Activated naive CD4-positive, alpha-beta T cell treated with anti-CD3 and anti-CD28 coated beads, Interleukin-2, amount 10 ng/mL, durations not matched to agents 7 days and 5 days (primary cell): ENCODE measurements around the gene BAG5.

Experiments used
- CTCF ChIA-PET: fragments of 350-600 bp; sonication (Branson Sonifier 250); formaldehyde crosslinking; loops from one replicate; lab custom pipeline; 2021; ENCODE audit warnings: antibody characterized with exemption; lab: Charles Lee
- DNase-seq: peaks from one replicate; pipeline ENCODE4 v3.0.0-alpha.2; 2020
- H3K27ac Mint-ChIP-seq: one replicate; pipeline ENCODE4 v1.8.0; 2021; ENCODE audit warnings: mild to moderate bottlenecking, moderate library complexity, mixed read lengths
- H3K27me3 Mint-ChIP-seq: one replicate; pipeline ENCODE4 v1.8.0; 2021; ENCODE audit warnings: mild to moderate bottlenecking, mixed read lengths
- H3K36me3 Mint-ChIP-seq: one replicate; pipeline ENCODE4 v1.8.0; 2021; ENCODE audit warnings: mixed read lengths
- H3K4me1 Mint-ChIP-seq: one replicate; pipeline ENCODE4 v1.8.0; 2021; ENCODE audit warnings: mixed read lengths
- H3K4me3 Mint-ChIP-seq: one replicate; pipeline ENCODE4 v1.8.0; 2021; ENCODE audit warnings: mild to moderate bottlenecking, moderate library complexity, mixed read lengths
- H3K9me3 Mint-ChIP-seq: one replicate; pipeline ENCODE4 v1.8.0; 2021; ENCODE audit warnings: mixed read lengths

The BAG5 gene

GRCh38 chr14:103538291-103539055, 24.0 kb downstream of the BAG5 start:
- Mint-ChIP-seq H3K4me1 (no peaks in the 10 kb centered on the region), H3K36me3 (no peaks in the 10 kb centered on the region), H3K27ac (no peak overlapping the region), H3K27me3 (peaks cover 27% of the 10 kb centered on the region), H3K9me3 (no peaks in the 10 kb centered on the region), H3K4me3 (no peak overlapping the region)
- CTCF ChIA-PET = interaction anchor here (0.9 kb wide), 1 partner anchor 18 kb away, joined by 4 read pairs; no protein-coding TSS in a partner anchor
- no peak for DNase-seq

DNA sequence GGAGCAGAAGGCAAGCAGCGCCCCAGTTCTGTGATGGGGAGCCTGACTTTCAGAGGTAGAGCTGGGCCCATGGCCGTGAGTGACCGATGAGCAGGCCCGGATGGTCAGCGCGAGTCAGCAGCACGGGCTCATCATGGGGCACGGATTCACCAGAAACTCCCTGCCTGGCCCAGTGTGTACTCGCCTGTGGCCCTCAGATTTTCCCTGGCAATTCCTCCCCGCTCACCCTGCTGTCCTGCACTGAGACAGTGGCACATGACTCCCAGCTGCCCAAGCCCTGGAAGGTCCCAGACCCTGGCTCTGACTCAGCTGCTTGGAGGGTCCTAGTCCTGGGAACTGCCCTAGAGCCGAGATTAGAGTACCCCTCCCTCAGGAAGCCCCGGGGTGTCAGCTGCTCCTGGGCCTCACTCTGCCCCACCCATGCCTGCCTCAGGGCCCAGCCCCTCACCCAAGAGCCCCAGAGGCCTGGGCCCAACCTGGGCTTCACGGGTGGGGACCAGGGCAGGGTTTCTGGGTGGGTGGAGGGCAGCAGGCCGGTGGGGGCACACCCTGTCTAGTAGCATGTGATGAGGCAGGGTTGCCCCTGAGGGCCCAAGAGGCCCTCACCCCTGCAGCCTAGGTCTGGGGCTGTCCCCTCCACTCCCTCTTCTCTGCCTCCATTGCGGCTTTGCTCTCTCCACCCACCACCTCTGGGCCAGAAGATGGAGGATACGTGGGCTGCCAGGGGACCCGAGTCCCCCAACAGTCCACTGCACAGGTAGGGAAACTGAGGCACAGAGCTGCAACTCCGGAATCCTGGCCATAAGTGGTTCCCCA, 25.1 kb downstream of the BAG5 start:
- H3K4me3 Mint-ChIP-seq = no peak overlapping the region
- no peaks in the 10 kb centered on the region for H3K4me1 Mint-ChIP-seq
- H3K36me3 Mint-ChIP-seq = no peaks in the 10 kb centered on the region
- DNase-seq = no peak
- peaks cover 27% of the 10 kb centered on the region for H3K27me3 Mint-ChIP-seq
- CTCF ChIA-PET = interaction anchor here (1.0 kb wide), 1 partner anchor 9 kb away, joined by 3 read pairs; no protein-coding TSS in a partner anchor
- no peak overlapping the region for H3K27ac Mint-ChIP-seq
- no peaks in the 10 kb centered on the region for H3K9me3 Mint-ChIP-seq

- DNase-seq = no peak
- Mint-ChIP-seq H3K36me3 (no peaks in the 10 kb centered on the region), H3K4me1 (no peaks in the 10 kb centered on the region), H3K27me3 (peaks cover 20% of the 10 kb centered on the region), H3K4me3 (no peak overlapping the region), H3K27ac (no peak overlapping the region), H3K9me3 (no peaks in the 10 kb centered on the region)
- CTCF ChIA-PET = interaction anchor here (1.0 kb wide), 1 partner anchor 10 kb away, joined by 3 read pairs; no protein-coding TSS in a partner anchor
Observed at GRCh38 chr14:103536693-103537092, 25.8 kb downstream of the BAG5 start.

GRCh38 chr14:103535891-103536565, 26.4 kb downstream of the BAG5 start:
- Mint-ChIP-seq H3K4me1 (peaks cover 5% of the 10 kb centered on the region), H3K27me3 (peaks cover 16% of the 10 kb centered on the region), H3K27ac (no peak overlapping the region), H3K9me3 (no peaks in the 10 kb centered on the region), H3K4me3 (no peak overlapping the region), H3K36me3 (no peaks in the 10 kb centered on the region)
- DNase-seq = no peak
- CTCF ChIA-PET = interaction anchor here (1.0 kb wide), 1 partner anchor 10 kb away, joined by 3 read pairs; no protein-coding TSS in a partner anchor

- peaks cover 10% of the 10 kb centered on the region for H3K27me3 Mint-ChIP-seq
- H3K9me3 Mint-ChIP-seq = no peaks in the 10 kb centered on the region
- no peak overlapping the region for H3K27ac Mint-ChIP-seq
- H3K4me1 Mint-ChIP-seq = peaks cover 11% of the 10 kb centered on the region
- CTCF ChIA-PET = interaction anchor here (2.1 kb wide), 1 partner anchor 17 kb away, joined by 8 read pairs; no protein-coding TSS in a partner anchor
- H3K4me3 Mint-ChIP-seq = no peak overlapping the region
- H3K36me3 Mint-ChIP-seq = no peaks in the 10 kb centered on the region
- DNase-seq = no peak
Observed at GRCh38 chr14:103535081-103535890, 27.2 kb downstream of the BAG5 start.

GRCh38 chr14:103534576-103535061, 27.8 kb downstream of the BAG5 start:
- no peak overlapping the region for H3K4me3 Mint-ChIP-seq
- H3K9me3 Mint-ChIP-seq = no peaks in the 10 kb centered on the region
- H3K36me3 Mint-ChIP-seq = peaks cover 2% of the 10 kb centered on the region
- H3K4me1 Mint-ChIP-seq = peaks cover 18% of the 10 kb centered on the region
- peaks cover 10% of the 10 kb centered on the region for H3K27me3 Mint-ChIP-seq
- no peak for DNase-seq
- CTCF ChIA-PET = interaction anchor here (0.6 to 2.1 kb wide), 2 partner anchors 16 to 162 kb away, joined by 3 to 8 read pairs; no protein-coding TSS in a partner anchor
- no peak overlapping the region for H3K27ac Mint-ChIP-seq

GRCh38 chr14:103533999-103534575, 28.4 kb downstream of the BAG5 start:
- peaks cover 20% of the 10 kb centered on the region for H3K4me1 Mint-ChIP-seq
- no peak overlapping the region for H3K4me3 Mint-ChIP-seq
- no peaks in the 10 kb centered on the region for H3K9me3 Mint-ChIP-seq
- H3K27ac Mint-ChIP-seq = no peak overlapping the region
- H3K27me3 Mint-ChIP-seq = peaks cover 8% of the 10 kb centered on the region
- CTCF ChIA-PET = interaction anchor here (0.6 to 2.1 kb wide), 2 partner anchors 15 to 161 kb away, joined by 3 to 8 read pairs; no protein-coding TSS in a partner anchor
- no peak for DNase-seq
- H3K36me3 Mint-ChIP-seq = peaks cover 4% of the 10 kb centered on the region

DNA sequence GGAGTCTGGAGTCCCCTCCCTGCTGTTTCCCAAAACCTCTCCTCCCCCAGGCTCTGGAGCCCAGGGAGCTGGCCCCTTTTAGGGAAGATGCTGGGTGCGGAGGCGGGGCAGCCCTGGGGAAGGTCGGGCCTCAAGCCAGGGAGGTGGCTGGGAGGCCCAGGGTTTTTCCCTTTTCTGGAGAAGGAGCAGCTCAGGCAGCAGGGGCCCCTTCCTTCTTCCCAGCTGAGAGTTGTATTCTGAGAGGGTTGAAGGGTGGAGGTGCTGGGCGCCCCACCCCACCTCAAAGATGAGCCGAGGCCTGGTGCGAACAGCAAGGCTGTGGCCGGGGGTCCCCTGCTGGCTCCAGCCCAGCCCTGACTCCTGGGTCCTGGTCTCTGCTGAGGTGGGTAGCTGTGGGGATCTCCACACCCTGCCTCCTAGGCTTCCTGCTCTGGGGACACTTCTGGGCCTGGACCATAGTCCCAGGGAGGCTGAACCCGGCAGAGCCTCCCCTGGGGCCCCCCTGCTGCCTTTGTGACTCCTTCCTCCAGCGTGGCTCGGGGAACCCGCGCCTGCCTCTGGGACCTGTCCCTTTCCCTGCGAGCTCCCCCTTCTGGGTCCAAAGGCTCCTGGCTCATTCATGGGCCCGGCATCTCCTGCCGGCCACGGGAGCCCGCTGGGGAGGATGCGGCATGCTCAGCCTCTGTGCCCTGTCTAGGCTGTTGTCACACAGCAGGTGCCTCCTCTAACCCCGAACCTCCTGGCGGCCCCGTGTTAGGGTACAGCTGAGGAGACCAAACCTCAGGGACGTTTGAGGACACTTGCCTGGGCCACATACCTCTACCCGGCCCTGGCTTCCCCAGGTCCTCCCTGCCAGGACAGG, 29.1 kb downstream of the BAG5 start:
- Mint-ChIP-seq H3K36me3 (peaks cover 4% of the 10 kb centered on the region), H3K27me3 (peaks cover 4% of the 10 kb centered on the region), H3K27ac (no peak overlapping the region), H3K9me3 (no peaks in the 10 kb centered on the region), H3K4me1 (peaks cover 21% of the 10 kb centered on the region), H3K4me3 (no peak overlapping the region)
- DNase-seq = no peak
- CTCF ChIA-PET = interaction anchor here (2.1 kb wide), 1 partner anchor 15 kb away, joined by 8 read pairs; no protein-coding TSS in a partner anchor

DNA sequence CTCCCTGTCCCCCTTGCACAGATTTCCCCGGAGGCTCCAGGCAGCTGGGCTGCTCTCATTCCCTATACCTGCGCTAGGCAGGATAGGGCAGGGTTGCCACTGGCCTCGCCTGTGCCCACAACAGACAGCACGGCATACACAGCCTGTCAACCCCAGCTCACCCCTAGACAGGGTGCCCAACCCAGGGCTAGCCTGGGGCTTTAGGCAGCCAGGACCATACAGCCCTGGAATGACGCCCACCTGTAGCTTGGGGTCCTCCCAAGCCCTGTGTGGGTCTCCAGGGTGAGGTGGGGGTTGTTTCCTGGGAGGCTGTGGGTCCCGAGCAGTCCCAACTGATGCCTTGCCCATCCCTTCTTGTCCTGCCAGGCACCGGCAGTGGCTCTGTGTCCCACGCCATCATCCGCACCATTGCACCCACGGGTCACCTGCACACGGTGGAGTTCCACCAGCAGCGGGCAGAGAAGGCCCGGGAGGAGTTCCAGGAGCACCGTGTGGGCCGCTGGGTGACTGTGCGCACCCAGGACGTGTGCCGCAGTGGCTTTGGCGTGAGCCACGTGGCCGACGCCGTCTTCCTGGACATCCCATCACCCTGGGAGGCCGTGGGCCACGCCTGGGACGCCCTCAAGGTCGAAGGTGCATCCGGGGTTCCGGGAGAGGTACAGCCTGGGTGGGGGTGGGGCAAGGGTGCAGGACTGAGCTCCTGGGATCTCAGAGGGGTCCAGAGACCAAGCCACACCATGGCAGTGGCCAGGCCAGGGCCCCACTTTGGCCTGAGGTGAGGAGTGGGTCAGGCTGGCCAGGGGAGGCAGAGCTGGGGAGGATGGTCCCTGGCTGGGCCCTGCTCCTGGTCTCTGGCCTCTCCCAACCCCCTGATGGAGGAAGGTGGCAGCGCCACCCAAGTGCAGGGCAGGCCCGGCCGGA, 30.0 kb downstream of the BAG5 start:
- DNase-seq = no peak
- H3K4me3 Mint-ChIP-seq = no peak overlapping the region
- H3K36me3 Mint-ChIP-seq = peaks cover 4% of the 10 kb centered on the region
- peaks cover 28% of the 10 kb centered on the region for H3K4me1 Mint-ChIP-seq
- no peaks in the 10 kb centered on the region for H3K9me3 Mint-ChIP-seq
- H3K27ac Mint-ChIP-seq = no peak overlapping the region
- peaks cover 9% of the 10 kb centered on the region for H3K27me3 Mint-ChIP-seq
- CTCF ChIA-PET = interaction anchor here (2.1 kb wide), 1 partner anchor 14 kb away, joined by 8 read pairs; no protein-coding TSS in a partner anchor

- CTCF ChIA-PET = no interaction called here
- Mint-ChIP-seq H3K4me1 (peaks cover 34% of the 10 kb centered on the region), H3K27ac (no peak overlapping the region), H3K36me3 (peaks cover 4% of the 10 kb centered on the region), H3K27me3 (peaks cover 14% of the 10 kb centered on the region), H3K9me3 (no peaks in the 10 kb centered on the region), H3K4me3 (no peak overlapping the region)
- DNase-seq = no peak
Observed at GRCh38 chr14:103531421-103532215, 30.8 kb downstream of the BAG5 start.

DNA sequence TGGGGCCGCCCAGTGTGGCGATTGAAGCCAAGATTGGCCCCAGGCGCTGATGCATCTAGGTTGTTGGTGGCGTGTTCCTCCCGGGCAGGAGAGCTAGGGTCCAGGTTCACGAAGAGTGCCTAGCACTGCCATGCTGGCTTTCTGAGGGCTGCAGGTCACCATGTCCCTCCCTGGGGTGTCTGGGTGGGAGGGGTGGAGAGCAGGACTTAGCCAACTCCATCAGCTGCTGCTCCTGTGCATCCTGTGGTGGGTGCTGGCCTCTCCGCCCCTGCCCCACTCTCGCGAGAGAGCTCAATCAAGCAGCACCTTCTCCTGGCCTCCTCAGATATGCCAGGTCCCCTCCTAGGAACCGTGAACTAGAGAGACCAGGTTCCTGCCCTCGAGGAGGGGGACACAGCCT, 31.6 kb downstream of the BAG5 start:
- Mint-ChIP-seq H3K4me3 (no peak overlapping the region), H3K36me3 (peaks cover 4% of the 10 kb centered on the region), H3K4me1 (peaks cover 34% of the 10 kb centered on the region), H3K27me3 (peaks cover 22% of the 10 kb centered on the region), H3K27ac (no peak overlapping the region), H3K9me3 (no peaks in the 10 kb centered on the region)
- DNase-seq = no peak
- CTCF ChIA-PET = interaction anchor here (0.6 to 1.8 kb wide), 2 partner anchors 16 to 21 kb away, joined by 3 to 5 read pairs; no protein-coding TSS in a partner anchor
